DND-41 (cell line): ENCODE data around the gene LIM2.

Experiments used
- CTCF ChIP-seq: IDR thresholded peaks from 2 replicates; pipeline ENCODE4 v1.5.1; 2012; ENCODE audit warnings: borderline replicate concordance, low read length, moderate library complexity, mild to moderate bottlenecking; ENCODE audit not compliant: poor library complexity, severe bottlenecking; ENCODE audit errors: extremely low read depth
- EZH2 ChIP-seq: IDR thresholded peaks from 3 replicates; pipeline ENCODE4 v1.6.1; 2012; ENCODE audit warnings: borderline replicate concordance, low read depth, mild to moderate bottlenecking, moderate library complexity, low read length, inconsistent platforms; ENCODE audit not compliant: severe bottlenecking

- TF ChIP-seq CTCF, result no peak
- no peak for TF ChIP-seq EZH2
Observed at GRCh38 chr19:51361239-51361638, 26.5 kb downstream of the LIM2 start.
